Retinal pigment epithelial cell (primary cell): ENCODE results near the gene WDR45B.

Experiments
- DNase-seq: peaks from one replicate; pipeline ENCODE4 v3.0.0-alpha.2; 2010; ENCODE audit warnings: low read depth
- H3K4me3 ChIP-seq: 2 replicates; pipeline ENCODE4 v1.5.1; 2011; ENCODE audit warnings: mild to moderate bottlenecking, low read length, control low read depth, moderate library complexity
- CTCF ChIP-seq: conservative IDR thresholded peaks from 2 replicates; pipeline ENCODE4 v1.5.1; 2011; ENCODE audit warnings: low read depth, low read length, control low read depth, inconsistent platforms

The WDR45B gene

DNA sequence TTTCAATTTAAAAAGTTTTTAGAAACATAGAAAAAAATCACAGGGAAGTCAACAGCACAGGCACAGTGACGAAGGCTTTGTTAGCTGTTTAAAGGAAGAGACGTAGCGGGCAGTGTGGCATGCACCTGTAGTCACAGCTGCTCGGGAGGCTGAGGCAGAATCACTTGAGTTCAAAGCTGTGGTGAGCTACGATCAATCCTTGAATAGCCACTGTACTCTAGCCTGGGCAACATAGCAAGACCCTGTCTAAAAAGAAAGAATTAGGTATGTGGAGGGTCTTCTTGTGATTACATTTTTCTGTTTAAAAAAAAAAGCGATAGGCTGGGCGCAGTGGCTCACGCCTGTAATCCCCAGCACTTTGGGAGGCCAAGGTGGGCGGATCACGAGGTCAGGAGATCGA lies 78.6 kb downstream of the WDR45B start:
- no peak overlapping the region for H3K4me3 ChIP-seq
- no peak for TF ChIP-seq CTCF
- no peak for DNase-seq

DNA sequence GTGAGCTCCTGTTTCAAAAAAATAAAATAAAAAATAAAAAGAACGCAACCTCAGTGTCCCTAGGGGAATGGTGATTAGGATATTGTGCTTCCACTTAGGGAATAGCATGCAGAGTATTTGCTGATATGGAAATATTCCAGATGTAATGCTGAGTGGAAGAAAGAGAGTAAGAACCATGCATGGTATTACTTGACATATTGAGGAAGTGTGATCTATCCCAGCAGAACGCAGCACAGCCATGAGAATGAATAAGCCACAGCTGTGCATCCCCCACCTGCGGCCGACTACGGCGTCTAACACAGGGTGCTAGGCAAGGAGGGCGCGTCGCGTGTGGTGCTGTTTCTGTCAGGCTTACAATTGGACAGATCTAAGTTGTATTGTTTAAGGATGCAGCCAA lies 79.2 kb downstream of the WDR45B start:
- TF ChIP-seq CTCF: no peak
- no peak overlapping the region for H3K4me3 ChIP-seq
- DNase-seq: no peak

DNA sequence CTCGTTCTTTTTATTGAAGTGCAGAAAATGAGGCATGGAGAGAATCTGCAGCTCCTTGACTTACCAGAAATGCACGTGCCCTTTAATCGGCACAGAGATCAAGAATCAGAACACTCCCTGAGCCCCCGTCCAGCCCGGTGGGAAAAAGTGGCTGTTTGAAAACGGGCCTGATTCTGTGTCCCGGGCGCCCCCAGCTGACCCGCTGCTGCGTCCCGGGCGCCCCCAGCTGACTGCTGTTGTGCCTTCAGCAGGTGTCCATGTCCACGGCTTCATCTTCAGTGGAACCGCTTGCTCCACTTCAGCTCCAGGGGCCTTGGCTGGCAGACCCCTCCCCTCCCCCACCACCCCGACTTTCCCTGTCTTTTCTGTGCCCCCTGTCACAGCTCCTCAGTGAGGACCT lies 81.0 kb downstream of the WDR45B start:
- DNase-seq: no peak
- no peak for TF ChIP-seq CTCF
- H3K4me3 ChIP-seq: no peak overlapping the region

- no peak for DNase-seq
- no peak for TF ChIP-seq CTCF
- no peak overlapping the region for H3K4me3 ChIP-seq
Measured at GRCh38 chr17:82566129-82566960, 81.9 kb downstream of the WDR45B start.

GRCh38 chr17:82565551-82565950 lies 82.7 kb downstream of the WDR45B start:
- DNase-seq: no peak
- TF ChIP-seq CTCF: no peak
- no peak overlapping the region for H3K4me3 ChIP-seq
